Measurements from ENCODE around the gene APH1B.

APH1B gene

DNA sequence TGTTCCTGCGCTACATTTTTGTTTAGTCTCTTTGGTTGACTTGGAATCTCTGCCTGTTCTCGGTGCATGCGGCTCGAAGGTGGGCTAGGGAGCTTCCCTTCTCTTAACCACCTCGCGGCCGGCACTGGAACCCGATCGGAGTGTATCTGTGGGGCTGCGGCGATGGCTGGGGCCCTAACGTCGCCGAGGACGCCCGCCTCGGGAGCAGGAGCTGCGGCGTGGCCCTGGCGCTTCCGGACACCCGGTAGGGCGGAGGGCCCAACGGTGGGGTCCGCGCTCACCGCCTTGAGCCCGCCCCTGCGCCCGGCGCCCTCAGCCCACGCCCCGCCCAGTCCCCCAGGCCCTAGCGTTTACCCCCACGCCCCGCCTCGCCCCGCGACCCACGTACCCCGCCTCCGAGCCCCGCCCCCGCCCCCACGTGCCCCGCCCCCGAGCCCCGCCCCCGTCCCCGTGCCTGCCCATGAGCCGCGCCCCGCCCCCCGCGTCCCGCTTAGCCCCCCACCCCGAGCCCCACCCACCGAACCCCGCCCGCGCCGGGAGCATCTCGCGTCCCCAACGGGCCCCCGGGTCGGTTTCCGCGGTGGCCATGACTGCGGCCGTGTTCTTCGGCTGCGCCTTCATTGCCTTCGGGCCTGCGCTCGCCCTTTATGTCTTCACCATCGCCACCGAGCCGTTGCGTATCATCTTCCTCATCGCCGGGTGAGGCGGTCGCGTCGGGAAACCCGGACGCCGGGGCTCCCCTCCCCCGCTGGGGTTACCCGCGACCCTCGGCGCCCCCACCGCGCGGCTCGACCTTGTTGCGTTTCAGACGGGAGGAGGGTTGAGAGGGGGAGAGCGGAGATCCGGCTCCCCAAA lies at the start of gene APH1B:
APH1B (plus strand) TSS at position 568 of the 855 bp plus-strand sequence; CDS start at position 587, 19 bp downstream.
- no peak for TF ChIP-seq TOX (CRISPR knock-in tag; IDR thresholded peaks at IDR 0.05; ENCODE audit: borderline replicate concordance)
- TF ChIP-seq ZFP30 (CRISPR knock-in tag; IDR thresholded peaks at IDR 0.05): no peak
- no peak for TF ChIP-seq ZNF70 (CRISPR knock-in tag; IDR thresholded peaks at IDR 0.05)
- no peak for TF ChIP-seq TCF4 (CRISPR knock-in tag; IDR thresholded peaks at IDR 0.05; ENCODE audit: borderline replicate concordance)
- no peak for TF ChIP-seq ZNF565 (CRISPR knock-in tag; conservative IDR thresholded peaks at IDR 0.05; ENCODE audit: low read depth)
- TF ChIP-seq ZFP3 (CRISPR knock-in tag; IDR thresholded peaks at IDR 0.05): no peak
- TF ChIP-seq ZC3H10 (CRISPR knock-in tag; IDR thresholded peaks at IDR 0.05): no peak
- no peak for TF ChIP-seq ISL1 (CRISPR knock-in tag; IDR thresholded peaks at IDR 0.05)
- TF ChIP-seq OSR1 (CRISPR knock-in tag; IDR thresholded peaks at IDR 0.05): no peak
- no peak for TF ChIP-seq BACH2 (CRISPR knock-in tag; IDR thresholded peaks at IDR 0.05; ENCODE audit: borderline replicate concordance)
- TF ChIP-seq CREB5 (CRISPR knock-in tag; IDR thresholded peaks at IDR 0.05; ENCODE audit: low read depth): no peak
- TF ChIP-seq ESRRG (CRISPR knock-in tag; IDR thresholded peaks at IDR 0.05): no peak
- TF ChIP-seq SNAI2 (CRISPR knock-in tag; IDR thresholded peaks at IDR 0.05): no peak
- no peak for TF ChIP-seq PATZ1 (CRISPR knock-in tag; IDR thresholded peaks at IDR 0.05; ENCODE audit: borderline replicate concordance)
- no peak for TF ChIP-seq ZNF8 (CRISPR knock-in tag; IDR thresholded peaks at IDR 0.05)
- no peak for TF ChIP-seq RARB (CRISPR knock-in tag; IDR thresholded peaks at IDR 0.05)
- no peak for TF ChIP-seq POU6F1 (CRISPR knock-in tag; IDR thresholded peaks at IDR 0.05; ENCODE audit: borderline replicate concordance, low read depth)
- no peak for TF ChIP-seq ARNTL (CRISPR knock-in tag; IDR thresholded peaks at IDR 0.05; ENCODE audit: borderline replicate concordance, low read depth)
- TF ChIP-seq CSDC2 (CRISPR knock-in tag; IDR thresholded peaks at IDR 0.05): no peak
- peak; percentile 92 for ATAC-seq

DNA sequence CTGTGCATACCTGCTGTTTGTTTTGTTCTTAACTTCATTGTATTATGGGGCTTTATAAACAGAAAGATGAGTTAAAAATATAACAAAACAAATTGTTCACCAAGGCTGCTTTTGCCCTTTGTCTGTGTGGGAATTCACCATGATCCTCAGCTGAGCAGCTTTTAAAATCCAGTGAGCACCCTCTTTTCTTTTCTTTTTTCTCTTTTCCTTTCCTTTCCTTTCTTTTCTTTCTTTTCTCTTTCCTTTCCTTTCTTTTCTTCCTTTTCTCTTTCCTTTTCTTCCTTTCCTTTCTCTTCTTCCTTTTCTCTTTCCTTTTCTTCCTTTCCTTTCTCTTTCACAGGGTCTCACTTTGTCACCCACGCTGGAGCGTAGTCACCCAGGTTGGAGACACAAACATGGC lies 49.7 kb upstream of the APH1B start:
- no peak for TF ChIP-seq CSDC2 (CRISPR knock-in tag; IDR thresholded peaks at IDR 0.05)
- no peak for ATAC-seq

- ATAC-seq: no peak
- TF ChIP-seq ZNF8 (CRISPR knock-in tag; IDR thresholded peaks at IDR 0.05) (no peak), TSHZ2 (CRISPR knock-in tag; IDR thresholded peaks at IDR 0.05) (no peak), SNAI2 (CRISPR knock-in tag; IDR thresholded peaks at IDR 0.05) (no peak), ZNF70 (CRISPR knock-in tag; IDR thresholded peaks at IDR 0.05) (no peak), ZFP30 (CRISPR knock-in tag; IDR thresholded peaks at IDR 0.05) (no peak), TCF4 (CRISPR knock-in tag; IDR thresholded peaks at IDR 0.05; ENCODE audit: borderline replicate concordance) (no peak), ISL1 (CRISPR knock-in tag; IDR thresholded peaks at IDR 0.05) (no peak), ARNTL (CRISPR knock-in tag; IDR thresholded peaks at IDR 0.05; ENCODE audit: borderline replicate concordance, low read depth) (no peak), ZNF565 (CRISPR knock-in tag; conservative IDR thresholded peaks at IDR 0.05; ENCODE audit: low read depth) (no peak), CREB5 (CRISPR knock-in tag; IDR thresholded peaks at IDR 0.05; ENCODE audit: low read depth) (no peak), OSR1 (CRISPR knock-in tag; IDR thresholded peaks at IDR 0.05) (no peak), ZFP3 (CRISPR knock-in tag; IDR thresholded peaks at IDR 0.05) (no peak), PPARA (CRISPR knock-in tag; IDR thresholded peaks at IDR 0.05; ENCODE audit: borderline replicate concordance) (no peak), RARB (CRISPR knock-in tag; IDR thresholded peaks at IDR 0.05) (no peak), TOX (CRISPR knock-in tag; IDR thresholded peaks at IDR 0.05; ENCODE audit: borderline replicate concordance) (no peak), PATZ1 (CRISPR knock-in tag; IDR thresholded peaks at IDR 0.05; ENCODE audit: borderline replicate concordance) (no peak), ESRRG (CRISPR knock-in tag; IDR thresholded peaks at IDR 0.05) (no peak), GLIS3 (CRISPR knock-in tag; IDR thresholded peaks at IDR 0.05) (no peak)
- TF ChIP-seq, protein P1, sequence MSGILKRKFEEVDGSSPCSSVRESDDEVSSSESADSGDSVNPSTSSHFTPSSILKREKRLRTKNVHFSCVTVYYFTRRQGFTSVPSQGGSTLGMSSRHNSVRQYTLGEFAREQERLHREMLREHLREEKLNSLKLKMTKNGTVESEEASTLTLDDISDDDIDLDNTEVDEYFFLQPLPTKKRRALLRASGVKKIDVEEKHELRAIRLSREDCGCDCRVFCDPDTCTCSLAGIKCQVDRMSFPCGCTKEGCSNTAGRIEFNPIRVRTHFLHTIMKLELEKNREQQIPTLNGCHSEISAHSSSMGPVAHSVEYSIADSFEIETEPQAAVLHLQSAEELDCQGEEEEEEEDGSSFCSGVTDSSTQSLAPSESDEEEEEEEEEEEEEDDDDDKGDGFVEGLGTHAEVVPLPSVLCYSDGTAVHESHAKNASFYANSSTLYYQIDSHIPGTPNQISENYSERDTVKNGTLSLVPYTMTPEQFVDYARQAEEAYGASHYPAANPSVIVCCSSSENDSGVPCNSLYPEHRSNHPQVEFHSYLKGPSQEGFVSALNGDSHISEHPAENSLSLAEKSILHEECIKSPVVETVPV (CRISPR knock-in tag; IDR thresholded peaks at IDR 0.05): no peak
Measured at GRCh38 chr15:63231206-63231605, 46.2 kb upstream of the APH1B start.
